Progenitor cell of endocrine pancreas (in vitro differentiated cells): Measurements from ENCODE around the gene NUDT8. TPM values are rescaled to one million over a fixed set of nuclear protein-coding genes. Genes with fewer than 3 reads are reported as not detected.
A peak's percentile ranks its signal among the peaks of the same experiment; 100 is the strongest.
"Not testable (repeated sequence)": the region's sequence is repeated elsewhere in the genome, so short reads cannot be mapped to it uniquely, and the experiment has no call there.

Source experiments
- DNase-seq: peaks from one replicate; pipeline ENCODE4 v3.0.0; 2021; ENCODE audit warnings: low spot score; ENCODE audit not compliant: unreplicated experiment
- H3K27ac Mint-ChIP-seq: 2 replicates; pipeline ENCODE4 v1.8.0; 2021; ENCODE audit warnings: mild to moderate bottlenecking, moderate library complexity, mixed read lengths
- H3K27me3 Mint-ChIP-seq: 2 replicates; pipeline ENCODE4 v1.8.0; 2021; ENCODE audit warnings: mixed read lengths
- H3K36me3 Mint-ChIP-seq: 2 replicates; pipeline ENCODE4 v1.8.0; 2022; ENCODE audit warnings: mixed read lengths; ENCODE audit not compliant: insufficient read depth
- H3K4me1 Mint-ChIP-seq: 2 replicates; pipeline ENCODE4 v1.8.0; 2021; ENCODE audit warnings: low read depth, mixed read lengths
- H3K4me3 Mint-ChIP-seq: 2 replicates; pipeline ENCODE4 v1.8.0; 2021; ENCODE audit warnings: low read depth, mild to moderate bottlenecking, moderate library complexity, mixed read lengths
- H3K9me3 Mint-ChIP-seq: 2 replicates; pipeline ENCODE4 v1.8.0; 2021; ENCODE audit warnings: low read depth, mixed read lengths
- total RNA-seq: library from RNA; stranded (reverse); gene quantifications from 2 replicates; pipeline ENCODE4 v1.2.1, GENCODE V29; 2021
- TF ChIP-seq, protein P1 (sequence below): fragments of 200-600 bp; sonication (generic); IDR thresholded peaks from one replicate; pipeline ENCODE4 v1.5.0; 2021; ENCODE audit warnings: antibody characterized with exemption, mild to moderate bottlenecking; ENCODE audit not compliant: unreplicated experiment

NUDT8 gene
- total RNA-seq, 1 donor from 2014 or later, result 5.1 TPM

DNA sequence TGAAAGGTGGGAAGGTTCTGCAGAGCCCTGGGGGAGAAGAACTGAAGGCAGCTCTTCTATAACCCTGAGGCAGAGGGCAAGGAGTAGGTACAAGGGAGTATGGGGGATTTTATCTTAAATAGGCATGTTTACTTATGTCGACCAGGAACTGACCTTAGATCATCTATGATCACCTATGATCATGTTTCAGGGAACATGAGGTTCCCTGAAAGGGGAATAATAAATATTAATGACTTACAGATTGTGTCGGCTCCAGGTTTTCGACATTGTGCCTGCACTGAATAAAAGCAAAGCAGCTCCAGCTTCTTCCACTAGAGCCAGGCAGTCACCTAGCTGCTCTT is 36.2 kb downstream of the NUDT8 start:
- peaks cover 4% of the 10 kb centered on the region for H3K9me3 Mint-ChIP-seq
- H3K27me3 Mint-ChIP-seq, result no peaks in the 10 kb centered on the region
- peaks cover 2% of the 10 kb centered on the region for H3K4me1 Mint-ChIP-seq
- H3K36me3 Mint-ChIP-seq, result peaks cover 6% of the 10 kb centered on the region
- H3K27ac Mint-ChIP-seq, result no peak overlapping the region
- H3K4me3 Mint-ChIP-seq, result no peak overlapping the region
- TF ChIP-seq, protein P1, sequence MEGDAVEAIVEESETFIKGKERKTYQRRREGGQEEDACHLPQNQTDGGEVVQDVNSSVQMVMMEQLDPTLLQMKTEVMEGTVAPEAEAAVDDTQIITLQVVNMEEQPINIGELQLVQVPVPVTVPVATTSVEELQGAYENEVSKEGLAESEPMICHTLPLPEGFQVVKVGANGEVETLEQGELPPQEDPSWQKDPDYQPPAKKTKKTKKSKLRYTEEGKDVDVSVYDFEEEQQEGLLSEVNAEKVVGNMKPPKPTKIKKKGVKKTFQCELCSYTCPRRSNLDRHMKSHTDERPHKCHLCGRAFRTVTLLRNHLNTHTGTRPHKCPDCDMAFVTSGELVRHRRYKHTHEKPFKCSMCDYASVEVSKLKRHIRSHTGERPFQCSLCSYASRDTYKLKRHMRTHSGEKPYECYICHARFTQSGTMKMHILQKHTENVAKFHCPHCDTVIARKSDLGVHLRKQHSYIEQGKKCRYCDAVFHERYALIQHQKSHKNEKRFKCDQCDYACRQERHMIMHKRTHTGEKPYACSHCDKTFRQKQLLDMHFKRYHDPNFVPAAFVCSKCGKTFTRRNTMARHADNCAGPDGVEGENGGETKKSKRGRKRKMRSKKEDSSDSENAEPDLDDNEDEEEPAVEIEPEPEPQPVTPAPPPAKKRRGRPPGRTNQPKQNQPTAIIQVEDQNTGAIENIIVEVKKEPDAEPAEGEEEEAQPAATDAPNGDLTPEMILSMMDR, result no peak
- no peak for DNase-seq

- peaks cover 8% of the 10 kb centered on the region for H3K36me3 Mint-ChIP-seq
- H3K4me3 Mint-ChIP-seq, result no peak overlapping the region
- H3K27me3 Mint-ChIP-seq, result no peaks in the 10 kb centered on the region
- DNase-seq, result no peak
- TF ChIP-seq, protein P1, result no peak
- peaks cover 2% of the 10 kb centered on the region for H3K4me1 Mint-ChIP-seq
- peaks cover 4% of the 10 kb centered on the region for H3K9me3 Mint-ChIP-seq
- H3K27ac Mint-ChIP-seq, result peak overlapping the region; percentile 41
Observed at GRCh38 chr11:67592880-67593564, 36.7 kb downstream of the NUDT8 start.

DNA sequence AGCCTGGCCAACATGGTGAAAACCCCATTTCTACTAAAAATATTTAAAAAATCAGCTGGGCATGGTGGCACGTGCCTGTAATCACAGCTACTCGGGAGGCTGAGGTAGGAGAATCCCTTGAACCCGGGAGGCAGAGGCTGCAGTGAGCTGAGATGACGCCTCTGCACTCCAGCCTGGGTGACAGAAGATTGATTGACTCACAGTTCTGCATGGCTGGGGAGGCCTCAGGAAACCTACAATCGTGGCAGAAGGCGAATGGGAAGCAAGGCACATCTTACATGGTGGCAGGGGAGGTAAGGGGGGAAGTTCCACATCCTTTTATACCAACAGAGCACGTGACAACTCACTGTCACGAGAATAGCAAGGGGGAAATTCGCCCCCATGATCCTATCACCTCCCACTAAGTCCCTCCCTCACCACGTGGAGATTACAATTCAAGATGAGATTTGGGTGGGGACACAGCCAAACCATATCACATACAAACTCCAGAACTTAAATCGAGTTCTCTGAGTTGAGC is 40.8 kb downstream of the NUDT8 start:
- H3K4me3 Mint-ChIP-seq, H3K27me3 Mint-ChIP-seq, H3K9me3 Mint-ChIP-seq, DNase-seq, H3K27ac Mint-ChIP-seq: not testable (repeated sequence)
- Mint-ChIP-seq H3K36me3 (peaks cover 31% of the 10 kb centered on the region), H3K4me1 (peaks cover 22% of the 10 kb centered on the region)

GRCh38 chr11:67588136-67588503 is 41.6 kb downstream of the NUDT8 start:
- Mint-ChIP-seq H3K27me3 (no peaks in the 10 kb centered on the region), H3K27ac (peak overlapping the region; percentile 62), H3K9me3 (no peaks in the 10 kb centered on the region), H3K4me3 (no peak overlapping the region), H3K36me3 (peaks cover 31% of the 10 kb centered on the region), H3K4me1 (peaks cover 22% of the 10 kb centered on the region)
- no peak for DNase-seq
- TF ChIP-seq, protein P1, result no peak

DNA sequence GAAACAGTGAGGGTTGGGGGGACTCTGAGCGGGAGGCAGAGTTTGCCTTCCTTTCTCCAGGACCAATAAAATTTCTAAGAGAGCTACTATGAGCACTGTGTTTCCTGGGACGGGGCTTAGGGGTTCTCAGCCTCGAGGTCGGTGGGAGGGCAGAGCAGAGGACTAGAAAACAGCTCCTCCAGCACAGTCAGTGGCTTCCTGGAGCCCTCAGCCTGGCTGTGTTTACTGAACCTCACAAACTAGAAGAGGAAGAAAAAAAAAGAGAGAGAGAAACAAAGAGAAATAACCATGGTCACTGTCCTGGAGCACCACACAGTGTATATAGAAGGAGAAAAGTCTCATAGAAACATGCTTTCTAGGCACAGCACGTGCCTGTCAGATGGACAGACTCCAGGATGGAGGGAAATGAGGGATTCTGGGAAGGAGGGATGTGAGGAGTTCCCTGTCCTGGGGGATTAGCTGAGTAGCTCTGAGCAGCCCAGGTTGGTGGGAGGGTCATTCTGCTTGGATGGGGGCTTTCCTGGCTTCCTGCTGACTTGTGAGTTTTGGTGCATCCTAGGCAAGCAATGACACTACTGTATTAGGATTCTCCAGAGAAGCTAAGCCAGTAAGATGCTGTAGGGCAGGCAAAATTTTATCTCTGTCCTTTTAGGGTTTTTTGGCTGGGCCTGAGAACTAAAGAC is 43.0 kb downstream of the NUDT8 start:
- TF ChIP-seq, protein P1, result no peak
- no peaks in the 10 kb centered on the region for H3K27me3 Mint-ChIP-seq
- H3K4me1 Mint-ChIP-seq, result peaks cover 32% of the 10 kb centered on the region
- peaks cover 31% of the 10 kb centered on the region for H3K36me3 Mint-ChIP-seq
- no peak for DNase-seq
- peak overlapping the region; percentile 21 for H3K27ac Mint-ChIP-seq
- peak overlapping the region; percentile 35 for H3K4me3 Mint-ChIP-seq
- H3K9me3 Mint-ChIP-seq, result no peaks in the 10 kb centered on the region
